K562 (cell line): Measurements from ENCODE around the gene PTH1R. TPM values are rescaled to one million over a fixed set of nuclear protein-coding genes. Genes with fewer than 3 reads are reported as not detected.

Source experiments
- ATAC-seq: fragments of 200-7000 bp; cut with Tn5 transposase; 3 replicates; pipeline ENCODE4 v1.9.1; 2020; ENCODE audit warnings: moderate library complexity
- BruUV-seq: library from RNA; stranded (reverse); fragments of 400-500 nt; replicated peaks from 2 replicates; lab custom pipeline; 2021; lab: Mats Ljungman, UMichigan
- CTCF ChIA-PET: fragments of 300-600 bp; formaldehyde crosslinking; extraction: SDS; loops from one replicate; lab custom pipeline; 2021; ENCODE audit warnings: low intra/inter-chr PET ratio; lab: Yijun Ruan, JAX
- POLR2A ChIA-PET: fragments of 300-600, 350-650 bp; sonication (Branson Sonifier 250); formaldehyde crosslinking; extraction: SDS; loops from one replicate; lab custom pipeline; 2021; ENCODE audit warnings: antibody characterized with exemption, inconsistent platforms; lab: Yijun Ruan, JAX
- DNase-seq, 4 experiments: peaks; one replicate each; pipeline versions ENCODE4 v3.0.0 to v3.0.0-alpha.2; 2011 to 2018; ENCODE audit warnings: low spot score in 3 of 4, mixed read lengths in 3 of 4; ENCODE audit errors: extremely low read depth in 1 of 4
- FAIRE-seq: peaks from 2 replicates; lab custom pipeline; 2011; peaks lifted over from hg19 to GRCh38; lab: Jason Lieb, UNC
- H2AFZ ChIP-seq: 2 replicates; pipeline ENCODE4 v1.6.0; 2011; ENCODE audit warnings: low read depth, low read length, control low read depth, inconsistent platforms
- H3K27ac ChIP-seq: fragments of 200-600 bp; 3 replicates; pipeline ENCODE4 v1.8.0; 2011; ENCODE audit warnings: low read depth, mild to moderate bottlenecking, control low read depth, inconsistent platforms, low read length, moderate library complexity, mixed read lengths; ENCODE audit errors: extremely low read depth
- H3K27me3 ChIP-seq, 2 experiments: fragments of 300-600 bp in 1 of 2; 2 replicates in 1 of 2; 3 replicates in 1 of 2; pipeline versions ENCODE4 v1.6.0 to v1.8.0; 2011; ENCODE audit warnings: inconsistent platforms in 2 of 2, low read length in 2 of 2, mild to moderate bottlenecking in 1 of 2, mixed read lengths in 1 of 2, moderate library complexity in 1 of 2; ENCODE audit not compliant: control insufficient read depth in 2 of 2, insufficient read depth in 2 of 2
- H3K36me3 ChIP-seq: fragments of 300-600 bp; 3 replicates; pipeline ENCODE4 v1.8.0; 2011; ENCODE audit warnings: mild to moderate bottlenecking, low read length, inconsistent platforms; ENCODE audit not compliant: control insufficient read depth, insufficient read depth
- H3K4me1 ChIP-seq, 2 experiments: fragments of 200-600 bp in 1 of 2; replicated peaks in 1 of 2; 2 replicates in 1 of 2; 3 replicates in 1 of 2; pipeline versions ENCODE4 v1.5.1 to v1.8.0; 2011; ENCODE audit warnings: inconsistent platforms in 2 of 2, low read length in 2 of 2, mild to moderate bottlenecking in 1 of 2, mixed read lengths in 1 of 2, moderate library complexity in 1 of 2; ENCODE audit not compliant: control insufficient read depth in 2 of 2, insufficient read depth in 2 of 2
- H3K4me2 ChIP-seq: 2 replicates; pipeline ENCODE4 v1.6.1; 2011; ENCODE audit warnings: low read length, control low read depth, inconsistent platforms, mixed read lengths; ENCODE audit not compliant: insufficient read depth
- H3K4me3 ChIP-seq: fragments of 200-600 bp; sonication (generic), shearing (Covaris generic); 2 replicates; pipeline ENCODE4 v1.5.1; 2016; ENCODE audit warnings: control low read depth, inconsistent platforms
- H3K79me2 ChIP-seq: fragments of 200-600 bp; 3 replicates; pipeline ENCODE4 v1.8.0; 2011; ENCODE audit warnings: low read length, inconsistent platforms; ENCODE audit not compliant: control insufficient read depth, insufficient read depth
- H3K9ac ChIP-seq, 2 experiments: 2 replicates each; pipeline versions ENCODE4 v1.6.0 to v1.6.1; 2011; ENCODE audit warnings: low read depth in 2 of 2, low read length in 2 of 2, control low read depth in 1 of 2, inconsistent platforms in 1 of 2, mild to moderate bottlenecking in 1 of 2, mixed read lengths in 1 of 2; ENCODE audit not compliant: insufficient read depth in 1 of 2
- H3K9me1 ChIP-seq: one replicate; pipeline ENCODE4 v1.6.0; 2011; ENCODE audit warnings: inconsistent platforms, mild to moderate bottlenecking, low read length, moderate library complexity; ENCODE audit not compliant: control insufficient read depth, insufficient read depth
- H3K9me3 ChIP-seq: replicated peaks from 2 replicates; pipeline ENCODE4 v1.5.1; 2011; ENCODE audit warnings: low read depth, low read length, inconsistent platforms; ENCODE audit not compliant: control insufficient read depth, insufficient read depth
- H4K20me1 ChIP-seq: replicated peaks from 2 replicates; pipeline ENCODE4 v1.6.1; 2011; ENCODE audit warnings: low read length, inconsistent platforms, mixed read lengths; ENCODE audit not compliant: control insufficient read depth, insufficient read depth
- CTCF ChIP-seq, 3 experiments: IDR thresholded peaks in 2 of 3; conservative IDR thresholded peaks in 1 of 3; 2 replicates each; pipeline ENCODE4 v1.5.1; 2011 to 2012; ENCODE audit warnings: low read length in 3 of 3, mild to moderate bottlenecking in 3 of 3, control low read depth in 2 of 3, improper control_type of control experiment in 1 of 3, inconsistent platforms in 1 of 3, low read depth in 1 of 3, mixed read lengths in 1 of 3, moderate library complexity in 1 of 3; ENCODE audit not compliant: insufficient read depth in 2 of 3
- ESRRB ChIP-seq: fragments of 250-450 bp; sonication (Bioruptor Pico); IDR thresholded peaks from 2 replicates; pipeline ENCODE4 v1.5.0; 2020; ENCODE audit warnings: mild to moderate bottlenecking, moderate library complexity, borderline replicate concordance
- NFIC ChIP-seq: fragments of 450-650 bp; IDR thresholded peaks from 2 replicates; pipeline ENCODE4 v1.6.1; 2017; ENCODE audit warnings: mild to moderate bottlenecking, inconsistent platforms
- RAD21 ChIP-seq, 2 experiments: fragments of 250-450 bp in 1 of 2; fragments of 450-650 bp in 1 of 2; sonication (Bioruptor Pico) in 1 of 2; formaldehyde crosslinking in 1 of 2; IDR thresholded peaks in 1 of 2; conservative IDR thresholded peaks in 1 of 2; 2 replicates each; pipeline versions ENCODE4 v1.4.0 to v1.8.0; 2020 to 2022; ENCODE audit warnings: mild to moderate bottlenecking in 2 of 2, moderate library complexity in 1 of 2
- WGBS: fragments of 100-300 bp; shearing (Covaris generic); methylation state at CpG from one replicate; pipeline ENCODE4 v1.1.6; 2016; ENCODE audit warnings: low coverage, mixed read lengths; ENCODE audit not compliant: insufficient coverage; ENCODE audit errors: missing lambda C conversion rate; 5-methylcytosine and 5-hydroxymethylcytosine counted together
- in situ Hi-C: fragments of 300-500 bp; cut with MboI; formaldehyde crosslinking; loops from 4 replicates; pipeline ENCODE4 v1.15.0; 2018; ENCODE audit warnings: inconsistent platforms, mixed read lengths
- intact Hi-C: fragments of 100-400 bp; cut with micrococcal nuclease; formaldehyde crosslinking; loops from 2 replicates; pipeline ENCODE4 v1.14.2; 2022
- polyA plus RNA-seq, 8 experiments: library from polyadenylated mRNA; depleted of rRNA in 4 of 8; stranded (reverse) in 5 of 8; unstranded in 3 of 8; fragments of >200 nt; fragmentation: Nextera tagmentation in 2 of 8; fragmentation: Illumina TruSeq in 1 of 8; extraction: Ambion mirVana in 2 of 8; extraction: Trizol in 1 of 8; gene quantifications; 2 replicates each; pipeline versions ENCODE4 v1.2.1 to v1.2.3, GENCODE V29; 2011 to 2014; ENCODE audit warnings: inconsistent platforms in 1 of 8, missing spikeins in 1 of 8
- total RNA-seq, 7 experiments: library from RNA; depleted of rRNA in 6 of 7; stranded (reverse); fragments of >200 nt in 6 of 7; fragmentation: Illumina TruSeq in 2 of 7; extraction: Trizol in 2 of 7; gene quantifications; 2 replicates each; pipeline versions ENCODE4 v1.2.1 to v1.2.3, GENCODE V29; 2011 to 2021; ENCODE audit warnings: low replicate concordance in 1 of 7

The PTH1R gene
- total and polyA plus RNA-seq, 9 of the 15 experiments (the other 6 are each of a cell fraction or from before 2014, with no cell fraction given) = not detected

DNA sequence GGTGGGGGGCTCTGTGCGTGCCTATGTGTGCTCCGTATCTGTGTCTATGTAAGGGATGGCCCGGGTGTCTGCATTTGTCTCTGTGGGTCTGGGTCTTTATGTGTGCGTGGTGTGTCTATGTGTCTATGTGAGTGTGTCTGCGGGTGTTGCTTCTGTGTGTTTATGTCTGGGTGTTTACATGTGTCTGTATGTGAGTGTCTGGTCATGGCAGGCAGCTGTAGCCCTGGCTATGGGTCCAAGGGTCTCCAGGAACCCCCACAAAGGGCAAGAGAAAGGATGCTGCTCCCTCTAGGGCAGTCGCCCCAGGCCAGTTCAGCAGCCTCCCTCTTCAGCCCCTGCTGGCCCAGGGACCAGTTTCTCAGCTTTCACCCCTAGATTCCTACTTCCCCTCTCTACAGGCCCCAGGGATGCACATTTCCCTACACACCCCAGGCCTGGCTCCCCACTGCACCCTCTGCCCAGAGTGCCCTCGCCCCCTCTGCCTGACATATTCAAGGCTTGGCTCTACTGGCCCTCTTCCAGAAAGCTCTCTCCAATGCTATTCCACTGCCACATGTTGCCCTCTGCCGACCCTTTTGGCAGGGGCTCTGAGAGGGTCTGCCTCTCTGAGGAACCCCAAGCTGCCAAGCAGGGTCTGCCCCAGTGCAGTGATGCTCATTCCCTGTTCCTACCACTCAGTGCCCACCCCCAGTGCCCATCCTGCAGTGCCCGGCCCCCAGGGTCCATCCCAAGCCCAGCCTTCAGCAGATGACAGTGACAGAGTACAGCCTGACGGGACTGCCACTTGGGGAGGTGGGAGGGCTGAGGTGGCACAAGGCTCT lies 13.2 kb upstream of the PTH1R start:
- in situ Hi-C loops (no loop called here), intact Hi-C loops (loop anchor here (10.0 kb wide), 1 partner anchor 511 kb away; no protein-coding TSS in a partner anchor)
- peaks cover 0 to 20% of the 10 kb centered on the region in 2 experiments; a peak in 2 of 5 replicates for H3K4me1 ChIP-seq
- TF ChIP-seq RAD21 (CRISPR knock-in tag; conservative IDR thresholded peaks at IDR 0.05 in 1 of 2, IDR thresholded peaks at IDR 0.05 in 1 of 2) (peak in 1 of 2 experiments; percentile 5; a peak in 1 of 4 replicates), ESRRB (CRISPR knock-in tag) (no peak), CTCF (IDR thresholded peaks at IDR 0.05 in 2 of 3, conservative IDR thresholded peaks at IDR 0.05 in 1 of 3; ENCODE audit: insufficient read depth in 2 of 3, low read depth in 1 of 3, low read length in 3 of 3) (0 out of 6 replicates have a peak, but pooled peaks of 1 of the 3 experiments have one; percentile 10), NFIC (peak; percentile 53)
- H3K9me3 ChIP-seq = no peaks in the 10 kb centered on the region
- no peak for FAIRE-seq
- no peaks in the 10 kb centered on the region for H3K79me2 ChIP-seq
- BruUV-seq = no TSS peak
- H4K20me1 ChIP-seq = peaks cover 21% of the 10 kb centered on the region
- H2AFZ ChIP-seq = peak overlapping the region; percentile 26; the same call in 1 of the 2 replicates
- POLR2A ChIA-PET = interaction anchor here (0.6 kb wide), 2 partner anchors 17 to 364 kb away, joined by 3 to 5 read pairs; no protein-coding TSS in a partner anchor
- WGBS = 4% methylated on average over 10 of the region's 10 CpGs
- DNase-seq = no peak
- H3K27ac ChIP-seq = no peak overlapping the region
- H3K9ac ChIP-seq = 0 out of 4 replicates have a peak overlapping the region, but pooled peaks of 1 of the 2 experiments have one; percentile 29
- CTCF ChIA-PET = no interaction called here
- no peak overlapping the region for H3K4me2 ChIP-seq
- no peaks in the 10 kb centered on the region for H3K9me1 ChIP-seq
- ATAC-seq = no peak
- H3K36me3 ChIP-seq = no peaks in the 10 kb centered on the region
- no peak overlapping the region for H3K4me3 ChIP-seq
- peaks cover 2 to 33% of the 10 kb centered on the region in 2 experiments; a peak in 4 of 5 replicates for H3K27me3 ChIP-seq
